Kidney (tissue), 14 donors: ENCODE measurements around the gene SCLY. TPM values are rescaled to one million over a fixed set of nuclear protein-coding genes. Genes with fewer than 3 reads are reported as not detected.
"Not testable (repeated sequence)": the region's sequence is repeated elsewhere in the genome, so short reads cannot be mapped to it uniquely, and the experiment has no call there.

Source experiments
- DNase-seq, 5 donors: peaks; one replicate each; pipeline ENCODE4 v3.0.0-alpha.2; 2013 to 2020
- FAIRE-seq: peaks from 2 replicates; lab custom pipeline; 2012; peaks lifted over from hg19 to GRCh38; lab: Jason Lieb, UNC
- H3K27ac ChIP-seq, 2 donors: one replicate each; pipeline ENCODE4 v1.7.0; 2013; ENCODE audit warnings: low read depth in 2 of 2, low read length in 2 of 2, inconsistent platforms in 1 of 2
- H3K27me3 ChIP-seq: one replicate; pipeline ENCODE4 v1.7.1; 2013; ENCODE audit warnings: low read length, inconsistent platforms; ENCODE audit not compliant: control insufficient read depth, insufficient read depth
- H3K36me3 ChIP-seq, 3 donors: one replicate each; pipeline versions ENCODE4 v1.7.0 to v1.7.1; 2013; ENCODE audit warnings: low read length in 3 of 3, control low read depth in 1 of 3, inconsistent platforms in 1 of 3; ENCODE audit not compliant: insufficient read depth in 3 of 3, control insufficient read depth in 2 of 3
- H3K4me1 ChIP-seq, 3 donors: one replicate each; pipeline versions ENCODE4 v1.7.0 to v1.7.1; 2013; ENCODE audit warnings: low read length in 3 of 3, inconsistent platforms in 1 of 3, low read depth in 1 of 3; ENCODE audit not compliant: control insufficient read depth in 2 of 3, insufficient read depth in 2 of 3
- H3K4me3 ChIP-seq, 3 donors: one replicate each; pipeline versions ENCODE4 v1.7.0 to v1.8.1; 2013; ENCODE audit warnings: low read length in 3 of 3, control low read depth in 1 of 3, inconsistent platforms in 1 of 3
- H3K9ac ChIP-seq, 3 donors: one replicate each; pipeline versions ENCODE4 v1.7.0 to v1.7.1; 2013; ENCODE audit warnings: low read length in 3 of 3, control low read depth in 1 of 3, inconsistent platforms in 1 of 3
- H3K9me3 ChIP-seq, 3 donors: one replicate each; pipeline versions ENCODE4 v1.7.0 to v1.7.1; 2013; ENCODE audit warnings: low read length in 3 of 3, control low read depth in 1 of 3, inconsistent platforms in 1 of 3; ENCODE audit not compliant: control insufficient read depth in 2 of 3, insufficient read depth in 1 of 3
- intact Hi-C: fragments of 100-400 bp; cut with DNase I; formaldehyde crosslinking; loops from one replicate; pipeline ENCODE4 v1.11.1; 2022
- polyA plus RNA-seq: library from polyadenylated mRNA; stranded (reverse); fragments of 350-450 nt; fragmentation: Illumina TruSeq; extraction: RNeasy Lipid Tissue Mini Kit (QIAGEN cat#74804); gene quantifications from one replicate; pipeline ENCODE4 v1.2.3, GENCODE V29; 2014; ENCODE audit warnings: low read depth, low replicate concordance; ENCODE audit not compliant: insufficient read depth
- total RNA-seq: library from RNA; stranded (reverse); fragmentation: NEBNext Ultra II Directional; extraction: Animal tissue kit (Norgen Biotek cat#: 25700); gene quantifications from one replicate; pipeline ENCODE4 v1.2.1, GENCODE V29; 2021
- TF ChIP-seq, protein P1 (sequence below): IDR thresholded peaks from 3 replicates; pipeline ENCODE4 v1.5.1; 2012; ENCODE audit warnings: mild to moderate bottlenecking, moderate library complexity, borderline replicate concordance; ENCODE audit not compliant: insufficient read depth; ENCODE audit errors: extremely low read depth
- donor health status: control.
- donor health status: control.
- donor health status: control.
- donor health status: control.
- donor health status: control.
- donor health status: DM: yes; HTN: yes; CAD: no.
- donor health status: Normal renal cell carcinoma (clear cell type).

SCLY gene
- total and polyA plus RNA-seq, 2 donors from 2014 or later = 18.3 to 21.9 TPM

DNA sequence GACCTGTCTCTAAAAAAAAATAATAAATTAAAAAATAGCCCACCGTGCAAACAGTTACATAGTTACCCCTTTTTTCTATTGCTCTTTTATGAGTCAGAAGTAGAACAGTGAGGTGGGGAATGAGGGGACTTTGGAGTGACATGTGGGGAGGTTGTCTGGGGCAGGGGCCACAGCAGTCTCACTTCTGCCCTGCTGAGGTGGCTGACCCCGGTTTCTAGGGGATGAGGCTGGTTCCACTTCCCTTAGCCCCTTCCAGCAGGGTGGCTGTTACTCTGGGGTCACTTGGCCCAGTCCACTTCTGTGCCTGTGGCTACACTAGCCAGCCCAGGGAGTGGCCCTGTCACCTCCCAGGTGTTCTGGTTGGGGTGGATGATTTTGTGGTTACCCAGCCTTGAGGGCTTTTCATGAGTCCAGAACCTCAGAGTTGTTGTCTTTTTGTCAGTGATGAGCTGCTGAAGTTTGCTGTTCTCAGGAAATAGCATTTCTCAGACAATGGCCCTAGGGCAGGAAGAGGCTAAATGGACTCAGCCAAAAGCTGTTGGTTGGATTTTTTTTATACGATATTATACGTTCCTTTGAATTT, 28.0 kb upstream of the SCLY start:
- H3K4me3 ChIP-seq = no peak overlapping the region
- intact Hi-C loops = no loop called here
- no peak for FAIRE-seq
- TF ChIP-seq, protein P1, sequence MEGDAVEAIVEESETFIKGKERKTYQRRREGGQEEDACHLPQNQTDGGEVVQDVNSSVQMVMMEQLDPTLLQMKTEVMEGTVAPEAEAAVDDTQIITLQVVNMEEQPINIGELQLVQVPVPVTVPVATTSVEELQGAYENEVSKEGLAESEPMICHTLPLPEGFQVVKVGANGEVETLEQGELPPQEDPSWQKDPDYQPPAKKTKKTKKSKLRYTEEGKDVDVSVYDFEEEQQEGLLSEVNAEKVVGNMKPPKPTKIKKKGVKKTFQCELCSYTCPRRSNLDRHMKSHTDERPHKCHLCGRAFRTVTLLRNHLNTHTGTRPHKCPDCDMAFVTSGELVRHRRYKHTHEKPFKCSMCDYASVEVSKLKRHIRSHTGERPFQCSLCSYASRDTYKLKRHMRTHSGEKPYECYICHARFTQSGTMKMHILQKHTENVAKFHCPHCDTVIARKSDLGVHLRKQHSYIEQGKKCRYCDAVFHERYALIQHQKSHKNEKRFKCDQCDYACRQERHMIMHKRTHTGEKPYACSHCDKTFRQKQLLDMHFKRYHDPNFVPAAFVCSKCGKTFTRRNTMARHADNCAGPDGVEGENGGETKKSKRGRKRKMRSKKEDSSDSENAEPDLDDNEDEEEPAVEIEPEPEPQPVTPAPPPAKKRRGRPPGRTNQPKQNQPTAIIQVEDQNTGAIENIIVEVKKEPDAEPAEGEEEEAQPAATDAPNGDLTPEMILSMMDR = no peak
- no peaks in the 10 kb centered on the region for H3K9me3 ChIP-seq
- H3K9ac ChIP-seq = no peak overlapping the region
- DNase-seq = peak in 1 of 5 donors; percentile 35
- no peaks in the 10 kb centered on the region for H3K4me1 ChIP-seq
- H3K27ac ChIP-seq = no peak overlapping the region
- H3K36me3 ChIP-seq = peaks cover 0 to 28% (median 21%) of the 10 kb centered on the region in 3 donors
- no peaks in the 10 kb centered on the region for H3K27me3 ChIP-seq

DNA sequence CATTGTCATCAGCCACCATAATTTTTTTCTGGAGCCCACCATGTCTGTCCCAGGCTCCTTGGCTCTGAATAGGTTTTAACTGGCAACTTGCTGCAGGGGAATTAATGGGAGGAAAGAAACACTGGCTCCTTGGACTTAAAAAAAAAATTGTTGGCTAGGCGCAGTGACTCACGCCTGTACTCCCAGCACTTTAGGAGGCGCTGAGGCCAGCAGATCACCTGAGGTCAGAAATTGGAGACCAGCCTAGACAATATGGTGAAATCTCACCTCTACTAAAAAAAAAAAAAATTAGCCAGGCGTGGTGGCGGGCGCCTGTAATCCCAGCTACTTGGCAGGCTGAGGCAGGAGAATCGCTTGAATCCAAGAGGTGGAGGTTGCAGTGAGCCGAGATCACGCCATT, 26.8 kb upstream of the SCLY start:
- H3K36me3 ChIP-seq = peaks cover 0 to 36% (median 30%) of the 10 kb centered on the region in 3 donors

DNA sequence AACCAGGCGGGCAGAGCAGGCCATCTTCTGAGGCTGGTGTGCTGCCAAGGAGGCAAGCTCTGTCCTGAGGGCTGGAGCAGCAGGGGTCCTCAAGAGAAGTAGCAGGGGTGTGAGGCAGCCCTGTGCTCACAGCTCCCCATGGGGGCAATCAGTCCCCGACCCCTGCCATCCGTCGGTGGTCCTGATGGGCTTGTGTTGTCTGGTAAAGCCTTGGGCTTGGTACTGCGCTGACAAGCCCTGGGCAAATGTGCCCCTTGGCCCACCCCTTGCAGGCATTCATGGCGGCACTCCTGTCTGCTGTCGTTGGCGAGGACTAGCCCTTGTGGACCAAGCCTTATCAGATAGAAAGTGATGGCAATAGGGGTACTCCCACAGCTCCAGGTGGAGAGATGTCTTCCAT, 22.6 kb upstream of the SCLY start:
- Histone ChIP-seq H3K27ac (no peak overlapping the region), H3K4me3 (no peak overlapping the region), H3K27me3 (no peaks in the 10 kb centered on the region), H3K4me1 (no peaks in the 10 kb centered on the region), H3K36me3 (peaks cover 0 to 31% (median 30%) of the 10 kb centered on the region in 3 donors), H3K9me3 (no peaks in the 10 kb centered on the region), H3K9ac (no peak overlapping the region)
- peak in 1 of 5 donors; percentile 48 for DNase-seq
- intact Hi-C loops = no loop called here
- TF ChIP-seq, protein P1 = no peak
- no peak for FAIRE-seq

More for the DNA sequence above, 26.8 kb upstream of the SCLY start:
- H3K9ac ChIP-seq, H3K27me3 ChIP-seq, H3K27ac ChIP-seq, FAIRE-seq, H3K4me1 ChIP-seq, DNase-seq, H3K4me3 ChIP-seq, intact Hi-C loops, H3K9me3 ChIP-seq: not testable (repeated sequence)

DNA sequence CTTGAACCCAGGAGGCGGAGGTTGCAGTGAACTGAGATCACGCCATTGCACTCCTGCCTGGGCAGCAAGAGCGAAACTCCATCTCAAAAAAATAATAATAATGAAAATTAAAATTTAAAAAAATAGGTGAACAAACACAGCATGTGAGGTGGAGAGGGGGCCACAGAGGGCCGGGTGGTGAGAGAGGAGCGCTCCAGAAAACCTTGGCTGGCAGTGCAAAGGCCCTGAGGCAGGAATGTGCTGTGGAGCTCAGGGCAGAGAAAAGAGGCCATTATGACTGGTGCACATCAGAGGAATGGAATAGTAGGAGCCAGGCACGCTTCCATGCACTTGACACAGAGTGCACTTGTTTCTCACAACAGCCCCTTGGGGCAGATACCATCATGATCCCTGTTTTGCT, 21.6 kb upstream of the SCLY start:
- Histone ChIP-seq H3K4me3 (no peak overlapping the region), H3K9ac (no peak overlapping the region), H3K36me3 (peaks cover 0 to 30% (median 30%) of the 10 kb centered on the region in 3 donors), H3K27ac (no peak overlapping the region), H3K27me3 (no peaks in the 10 kb centered on the region), H3K4me1 (no peaks in the 10 kb centered on the region), H3K9me3 (no peaks in the 10 kb centered on the region)
- FAIRE-seq (no peak), DNase-seq (no peak)
- intact Hi-C loops = no loop called here
- TF ChIP-seq, protein P1 = no peak
